H1 (cell line): Measurements from ENCODE around the gene UTP3.
"Not testable (repeated sequence)": the region's sequence is repeated elsewhere in the genome, so short reads cannot be mapped to it uniquely, and the experiment has no call there.

Experiments used
- CBX5 ChIP-seq: fragments of 300-800, 300-1000 bp; sonication (generic); IDR thresholded peaks from 2 replicates; pipeline ENCODE4 v1.7.1; 2016; ENCODE audit warnings: antibody characterized with exemption, low read length, low read depth
- CTCF ChIP-seq, 3 experiments: IDR thresholded peaks; 1 replicate in 2 of 3; 2 replicates in 1 of 3; pipeline versions ENCODE4 v1.5.1 to v1.6.1; 2011; ENCODE audit warnings: low read length in 3 of 3, mild to moderate bottlenecking in 3 of 3, inconsistent platforms in 2 of 3, low read depth in 1 of 3, moderate library complexity in 1 of 3; ENCODE audit not compliant: insufficient read depth in 1 of 3; ENCODE audit errors: control extremely low read depth in 1 of 3
- EZH2 ChIP-seq: fragments of 200-600 bp; sonication (generic); IDR thresholded peaks from 2 replicates; pipeline ENCODE4 v1.7.1; 2012; ENCODE audit warnings: low read depth, mild to moderate bottlenecking, moderate library complexity, low read length, inconsistent platforms; ENCODE audit not compliant: severe bottlenecking
- GABPA ChIP-seq: IDR thresholded peaks from 2 replicates; pipeline ENCODE4 v1.6.1; 2011; ENCODE audit warnings: mild to moderate bottlenecking, low read length, moderate library complexity, borderline replicate concordance; ENCODE audit not compliant: insufficient read depth
- JUN ChIP-seq: IDR thresholded peaks from 2 replicates; pipeline ENCODE4 v1.6.1; 2011; ENCODE audit warnings: low read depth, mild to moderate bottlenecking, improper control_type of control experiment, low read length
- RBBP5 ChIP-seq: IDR thresholded peaks from 2 replicates; pipeline ENCODE4 v1.7.1; 2012; ENCODE audit warnings: low read depth, mild to moderate bottlenecking, inconsistent platforms, low read length, moderate library complexity, borderline replicate concordance
- SIX5 ChIP-seq: IDR thresholded peaks from 2 replicates; pipeline ENCODE4 v1.6.1; 2011; ENCODE audit warnings: mild to moderate bottlenecking, low read depth, low read length
- SP1 ChIP-seq: IDR thresholded peaks from 2 replicates; pipeline ENCODE4 v1.6.1; 2011; ENCODE audit warnings: low read depth, low read length
- SP2 ChIP-seq: IDR thresholded peaks from 2 replicates; pipeline ENCODE4 v1.6.1; 2012; ENCODE audit warnings: mild to moderate bottlenecking, low read length, inconsistent platforms
- TAF1 ChIP-seq: IDR thresholded peaks from 2 replicates; pipeline ENCODE4 v1.6.1; 2011; ENCODE audit warnings: mild to moderate bottlenecking, low read depth, low read length
- TCF12 ChIP-seq: IDR thresholded peaks from 2 replicates; pipeline ENCODE4 v1.6.1; 2011; ENCODE audit warnings: low read depth, mild to moderate bottlenecking, low read length

GRCh38 chr4:70732878-70733277 lies 44.5 kb downstream of the UTP3 start:
- TF ChIP-seq TCF12; EZH2; SP1; GABPA; CBX5; CTCF (IDR thresholded peaks at IDR 0.05; ENCODE audit: control extremely low read depth in 1 of 3, insufficient read depth in 1 of 3, low read depth in 1 of 3, low read length in 3 of 3); RBBP5; TAF1; JUN; SIX5; SP2: not testable (repeated sequence)
